ENCODE data around the gene GLIS1. TPM values are rescaled to one million over a fixed set of nuclear protein-coding genes. Genes with fewer than 3 reads are reported as not detected.

Gene GLIS1
- total and polyA plus RNA-seq, 10 of the 15 experiments (the other 5 are each of a cell fraction or from before 2014, with no cell fraction given): not detected

GRCh38 chr1:53460211-53460634 is 278.7 kb downstream of the GLIS1 start:
- DNase-seq (ENCODE audit: low read depth, low spot score): no peak
- no peak overlapping the region for H3K4me2 ChIP-seq (ENCODE audit: control insufficient read depth, insufficient read depth)
- no peaks in the 10 kb centered on the region for H3K27me3 ChIP-seq (replicated peaks in 1 of 2; ENCODE audit: control insufficient read depth in 2 of 2, insufficient read depth in 2 of 2, low read length in 1 of 2)
- FAIRE-seq: no peak
- no peaks in the 10 kb centered on the region for H3K79me2 ChIP-seq (ENCODE audit: control insufficient read depth, insufficient read depth, low read length)
- H3K36me3 ChIP-seq (ENCODE audit: control insufficient read depth in 2 of 2, insufficient read depth in 2 of 2, low read length in 1 of 2): no peaks in the 10 kb centered on the region
- in situ Hi-C loops (cut with MboI): no loop called here
- no peaks in the 10 kb centered on the region for H3K4me1 ChIP-seq (ENCODE audit: control insufficient read depth, insufficient read depth, low read length)
- no peaks in the 10 kb centered on the region for H4K20me1 ChIP-seq (ENCODE audit: control insufficient read depth, insufficient read depth)
- ChIA-PET POLR2A (no interaction called here), RAD21 (ENCODE audit: unreplicated experiment) (no interaction called here), SMC1A (ENCODE audit: uncharacterized antibody, unreplicated experiment) (no interaction called here), CTCF (interaction anchor here (1.1 kb wide), 1 partner anchor 11 kb away, joined by 3 read pairs; no protein-coding TSS in a partner anchor)
- H3K4me3 ChIP-seq: no peak overlapping the region
- no peak overlapping the region for H2AFZ ChIP-seq (ENCODE audit: control insufficient read depth, low read depth, low read length)
- no peak overlapping the region for H3K27ac ChIP-seq (ENCODE audit: control insufficient read depth, insufficient read depth)
- TF ChIP-seq HDAC2 (IDR thresholded peaks at IDR 0.05) (no peak), PRDM15 (CRISPR knock-in tag; IDR thresholded peaks at IDR 0.05) (no peak), EP300 (IDR thresholded peaks at IDR 0.05; ENCODE audit: borderline replicate concordance in 1 of 2, control insufficient read depth in 1 of 2, low read depth in 2 of 2, low read length in 2 of 2) (no peak), MXI1 (IDR thresholded peaks at IDR 0.05; ENCODE audit: low read depth, low read length) (no peak), MYC (IDR thresholded peaks at IDR 0.05; ENCODE audit: insufficient read depth, insufficient read length, insufficient replicate concordance, low read length, severe bottlenecking) (no peak), ZBTB4 (CRISPR knock-in tag; IDR thresholded peaks at IDR 0.05) (no peak), BRCA1 (IDR thresholded peaks at IDR 0.05; ENCODE audit: low read depth, low read length) (no peak), TCF3 (IDR thresholded peaks at IDR 0.05; ENCODE audit: borderline replicate concordance, insufficient read depth, low read depth, low read length) (no peak), SMAD5 (IDR thresholded peaks at IDR 0.05; ENCODE audit: low read depth) (no peak), JUNB (IDR thresholded peaks at IDR 0.05) (no peak), IKZF1 (conservative IDR thresholded peaks at IDR 0.05) (no peak), KAT2A (conservative IDR thresholded peaks at IDR 0.05; ENCODE audit: control insufficient read depth, low read depth, low read length) (no peak), ZNF217 (IDR thresholded peaks at IDR 0.05) (no peak), ZNF207 (IDR thresholded peaks at IDR 0.05; ENCODE audit: borderline replicate concordance) (no peak), HDGF (IDR thresholded peaks at IDR 0.05) (no peak)
- 67% methylated on average over 25 of the region's 25 CpGs for WGBS (ENCODE audit: insufficient coverage, insufficient replicate concordance, low lambda C conversion rate, missing lambda C conversion rate)
- BruUV-seq (replicated peaks): no TSS peak
- no peak for ATAC-seq
- intact Hi-C loops (cut with micrococcal nuclease; ENCODE audit: unreplicated experiment): no loop called here
- no peaks in the 10 kb centered on the region for H3K9me3 ChIP-seq (replicated peaks; ENCODE audit: control insufficient read depth, insufficient read depth, low read length)
- H3K9ac ChIP-seq (ENCODE audit: control insufficient read depth, insufficient read depth, low read length): no peak overlapping the region

All from GM12878 (cell line).